OCI-LY3 (cell line): ENCODE measurements around the gene CCDC28B.

Source experiments
- EZH2phosphoT487 ChIP-seq: fragments of 200-600 bp; shearing (Covaris generic); IDR thresholded peaks from 2 replicates; pipeline ENCODE4 v1.6.1; 2018; ENCODE audit warnings: antibody characterized with exemption, mixed run types, low read depth
- TF ChIP-seq, protein P1 (sequence below): fragments of 200-600, 300-600 bp; sonication (generic); IDR thresholded peaks from 2 replicates; pipeline ENCODE4 v1.5.1; 2014; ENCODE audit warnings: antibody characterized with exemption, low read length, low read depth

DNA sequence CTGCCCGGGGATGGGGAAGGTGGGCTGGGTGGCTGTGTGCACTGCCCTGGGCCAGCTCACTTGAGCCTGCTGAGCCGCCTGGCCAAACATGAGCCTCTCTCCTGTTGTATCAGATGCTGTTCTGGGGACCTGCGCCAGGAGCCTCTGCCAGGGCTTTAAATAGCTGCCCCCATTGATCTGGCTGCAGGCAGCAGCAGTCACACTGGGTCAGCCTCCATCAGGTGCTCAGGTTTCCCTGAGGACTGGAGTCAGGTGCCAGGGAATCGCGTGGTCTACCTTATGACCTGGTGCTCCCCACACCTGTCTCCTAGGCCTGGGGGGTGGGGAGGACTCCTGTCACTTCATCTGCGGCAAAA lies 700 bp upstream of the CCDC28B start:
- TF ChIP-seq, protein P1, sequence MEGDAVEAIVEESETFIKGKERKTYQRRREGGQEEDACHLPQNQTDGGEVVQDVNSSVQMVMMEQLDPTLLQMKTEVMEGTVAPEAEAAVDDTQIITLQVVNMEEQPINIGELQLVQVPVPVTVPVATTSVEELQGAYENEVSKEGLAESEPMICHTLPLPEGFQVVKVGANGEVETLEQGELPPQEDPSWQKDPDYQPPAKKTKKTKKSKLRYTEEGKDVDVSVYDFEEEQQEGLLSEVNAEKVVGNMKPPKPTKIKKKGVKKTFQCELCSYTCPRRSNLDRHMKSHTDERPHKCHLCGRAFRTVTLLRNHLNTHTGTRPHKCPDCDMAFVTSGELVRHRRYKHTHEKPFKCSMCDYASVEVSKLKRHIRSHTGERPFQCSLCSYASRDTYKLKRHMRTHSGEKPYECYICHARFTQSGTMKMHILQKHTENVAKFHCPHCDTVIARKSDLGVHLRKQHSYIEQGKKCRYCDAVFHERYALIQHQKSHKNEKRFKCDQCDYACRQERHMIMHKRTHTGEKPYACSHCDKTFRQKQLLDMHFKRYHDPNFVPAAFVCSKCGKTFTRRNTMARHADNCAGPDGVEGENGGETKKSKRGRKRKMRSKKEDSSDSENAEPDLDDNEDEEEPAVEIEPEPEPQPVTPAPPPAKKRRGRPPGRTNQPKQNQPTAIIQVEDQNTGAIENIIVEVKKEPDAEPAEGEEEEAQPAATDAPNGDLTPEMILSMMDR: no peak
- TF ChIP-seq EZH2phosphoT487: no peak
